CD4-positive, alpha-beta T cell treated with Interleukin-6 for 4 hours (primary cell): ENCODE results near the gene NAP1L5.
A peak's percentile ranks its signal among the peaks of the same experiment; 100 is the strongest.

Experiments used
- DNase-seq: peaks from one replicate; pipeline ENCODE4 v3.0.0-alpha.2; 2020; ENCODE audit warnings: mixed read lengths

Gene NAP1L5

GRCh38 chr4:88659055-88659889, 38.4 kb downstream of the NAP1L5 start:
- DNase-seq: peak; percentile 56

GRCh38 chr4:88655226-88655625, 42.4 kb downstream of the NAP1L5 start:
- DNase-seq: no peak

DNA sequence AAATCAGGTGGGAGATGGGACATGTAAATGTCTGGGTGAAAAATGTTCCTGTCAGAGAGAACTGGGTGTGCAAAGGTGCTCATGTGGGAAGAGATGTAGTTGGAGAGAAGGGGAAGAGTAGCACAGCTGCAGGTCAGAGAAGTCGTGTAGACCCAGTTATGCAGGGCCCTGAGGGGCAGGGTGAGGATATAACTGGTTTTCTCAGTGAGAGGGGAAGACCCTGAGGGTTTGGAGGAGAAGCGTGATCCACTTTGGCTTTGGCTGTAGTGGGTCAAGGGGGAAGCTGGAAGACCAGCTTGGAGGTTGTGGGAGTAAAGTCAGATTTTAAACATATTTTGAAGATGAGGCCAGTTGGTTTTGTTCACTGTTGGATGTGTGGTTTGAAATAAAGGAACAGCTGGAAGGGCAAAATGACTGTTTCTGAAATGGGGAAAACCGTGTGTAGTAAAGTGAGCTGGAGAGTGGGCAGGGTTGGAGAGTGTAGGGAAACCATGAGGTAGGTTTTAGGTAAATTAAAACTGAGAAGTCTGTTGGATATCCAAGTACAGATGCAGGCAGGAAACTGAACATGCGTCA, 44.2 kb downstream of the NAP1L5 start:
- no peak for DNase-seq

- DNase-seq: no peak
Observed at GRCh38 chr4:88649716-88650115, 47.9 kb downstream of the NAP1L5 start.

DNA sequence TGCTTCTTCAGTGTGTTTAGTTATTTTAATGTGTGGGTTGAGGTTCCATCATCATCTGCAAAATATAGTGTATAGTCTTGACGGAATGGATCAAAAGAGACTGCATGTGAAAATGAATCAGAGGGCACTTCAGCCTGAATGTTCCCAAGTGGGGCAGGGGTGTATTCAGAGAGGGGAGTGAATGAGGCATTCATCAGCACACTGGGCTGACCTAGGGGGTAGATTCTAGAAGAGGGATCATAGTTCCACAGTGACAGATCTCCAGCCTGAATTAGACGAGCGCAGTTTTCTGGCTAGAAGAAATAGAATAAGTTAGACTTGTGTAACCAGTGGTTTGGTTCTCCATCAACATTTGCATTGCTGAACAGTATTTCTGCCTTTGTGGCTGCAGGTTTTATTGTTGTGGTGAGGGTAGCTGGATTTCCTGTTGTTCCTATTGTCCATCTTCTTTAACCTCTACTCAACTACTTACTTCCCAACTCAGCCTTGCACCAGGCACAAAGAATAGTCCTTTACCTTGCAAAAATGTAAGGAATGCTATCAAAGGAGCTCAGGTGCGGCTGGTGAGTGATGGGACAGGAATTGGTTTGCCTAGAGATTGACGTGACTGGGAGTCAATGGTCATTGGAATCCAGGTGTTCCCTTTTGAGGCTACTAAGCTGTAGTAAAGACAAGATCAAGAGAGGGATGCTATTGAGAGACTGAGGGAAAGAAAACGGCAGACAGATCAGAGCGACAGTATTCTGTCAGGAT, 50.9 kb downstream of the NAP1L5 start:
- DNase-seq: no peak

DNA sequence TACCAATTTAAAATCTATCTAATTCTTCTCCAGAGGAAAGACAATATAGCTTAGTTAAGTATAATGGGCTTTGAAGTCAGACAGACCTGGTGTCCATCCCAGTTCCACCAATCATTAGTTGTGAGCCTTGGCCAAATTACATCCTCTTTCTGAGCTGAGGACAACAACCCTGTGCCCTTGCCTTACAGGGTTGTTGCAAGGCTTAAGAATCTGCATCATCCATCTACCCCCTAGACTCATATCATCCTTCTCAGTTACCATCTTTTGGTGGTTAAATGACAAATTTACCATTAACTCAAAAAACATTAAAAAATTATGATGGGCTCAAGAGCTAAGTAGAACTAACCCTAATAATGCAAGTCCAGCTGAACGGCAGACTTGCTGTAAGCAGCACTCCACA, 51.6 kb downstream of the NAP1L5 start:
- DNase-seq: no peak
